IPS-18a (cell line): ENCODE results near the gene TNFRSF19.
"Not testable (repeated sequence)": the region's sequence is repeated elsewhere in the genome, so short reads cannot be mapped to it uniquely, and the experiment has no call there.

ENCODE experiments used
- H3K27ac ChIP-seq: one replicate; pipeline ENCODE4 v1.5.1; 2013; ENCODE audit warnings: low read length
- H3K27me3 ChIP-seq: one replicate; pipeline ENCODE4 v1.6.1; 2013; ENCODE audit warnings: mild to moderate bottlenecking, low read length; ENCODE audit not compliant: control insufficient read depth, insufficient read depth
- H3K36me3 ChIP-seq: one replicate; pipeline ENCODE4 v1.6.1; 2013; ENCODE audit warnings: low read depth, low read length; ENCODE audit not compliant: control insufficient read depth
- H3K4me1 ChIP-seq: one replicate; pipeline ENCODE4 v1.6.1; 2013; ENCODE audit warnings: low read depth, low read length; ENCODE audit not compliant: control insufficient read depth
- H3K4me3 ChIP-seq: one replicate; pipeline ENCODE4 v1.5.1; 2013; ENCODE audit warnings: low read length
- H3K9ac ChIP-seq: one replicate; pipeline ENCODE4 v1.6.1; 2013; ENCODE audit warnings: mild to moderate bottlenecking, low read length, moderate library complexity
- H3K9me3 ChIP-seq: one replicate; pipeline ENCODE4 v1.6.1; 2013; ENCODE audit warnings: low read depth, low read length; ENCODE audit not compliant: control insufficient read depth

The TNFRSF19 gene

GRCh38 chr13:23592596-23592995 is 22.4 kb downstream of the TNFRSF19 start:
- no peak overlapping the region for H3K27ac ChIP-seq
- H3K4me1 ChIP-seq = no peaks in the 10 kb centered on the region
- no peaks in the 10 kb centered on the region for H3K36me3 ChIP-seq
- peaks cover 3% of the 10 kb centered on the region for H3K9me3 ChIP-seq
- no peaks in the 10 kb centered on the region for H3K27me3 ChIP-seq
- H3K4me3 ChIP-seq = no peak overlapping the region
- no peak overlapping the region for H3K9ac ChIP-seq

GRCh38 chr13:23593148-23593547 is 22.9 kb downstream of the TNFRSF19 start:
- no peak overlapping the region for H3K4me3 ChIP-seq
- H3K27ac ChIP-seq = no peak overlapping the region
- no peaks in the 10 kb centered on the region for H3K27me3 ChIP-seq
- H3K9me3 ChIP-seq = peaks cover 3% of the 10 kb centered on the region
- no peaks in the 10 kb centered on the region for H3K4me1 ChIP-seq
- no peak overlapping the region for H3K9ac ChIP-seq
- H3K36me3 ChIP-seq = no peaks in the 10 kb centered on the region

- not testable (repeated sequence) for H3K9ac ChIP-seq, H3K36me3 ChIP-seq, H3K9me3 ChIP-seq, H3K4me3 ChIP-seq, H3K27me3 ChIP-seq, H3K27ac ChIP-seq
- peaks cover 11% of the 10 kb centered on the region for H3K4me1 ChIP-seq
These were observed 24.1 kb downstream of the TNFRSF19 start for GRCh38 chr13:23594290-23594689.

GRCh38 chr13:23598369-23598768 is 28.2 kb downstream of the TNFRSF19 start:
- H3K4me3 ChIP-seq = no peak overlapping the region

GRCh38 chr13:23599083-23599925 is 29.1 kb downstream of the TNFRSF19 start:
- Histone ChIP-seq H3K4me3 (peak overlapping the region; percentile 30), H3K36me3 (no peaks in the 10 kb centered on the region), H3K27me3 (no peaks in the 10 kb centered on the region), H3K27ac (peak overlapping the region; percentile 75), H3K4me1 (peaks cover 29% of the 10 kb centered on the region), H3K9ac (peak overlapping the region; percentile 45), H3K9me3 (peaks cover 4% of the 10 kb centered on the region)

More at GRCh38 chr13:23598369-23598768, 28.2 kb downstream of the TNFRSF19 start:
- Histone ChIP-seq H3K27me3 (no peaks in the 10 kb centered on the region), H3K36me3 (no peaks in the 10 kb centered on the region), H3K4me1 (peaks cover 29% of the 10 kb centered on the region), H3K9ac (no peak overlapping the region), H3K27ac (no peak overlapping the region), H3K9me3 (peaks cover 7% of the 10 kb centered on the region)

GRCh38 chr13:23600100-23600499 is 29.9 kb downstream of the TNFRSF19 start:
- peak overlapping the region; percentile 2 for H3K4me3 ChIP-seq
- H3K27me3 ChIP-seq = no peaks in the 10 kb centered on the region
- H3K4me1 ChIP-seq = peaks cover 29% of the 10 kb centered on the region
- H3K27ac ChIP-seq = peak overlapping the region; percentile 38
- peaks cover 4% of the 10 kb centered on the region for H3K9me3 ChIP-seq
- H3K36me3 ChIP-seq = no peaks in the 10 kb centered on the region
- peak overlapping the region; percentile 33 for H3K9ac ChIP-seq

GRCh38 chr13:23600534-23600933 is 30.3 kb downstream of the TNFRSF19 start:
- Histone ChIP-seq H3K27me3 (no peaks in the 10 kb centered on the region), H3K36me3 (no peaks in the 10 kb centered on the region), H3K4me3 (no peak overlapping the region), H3K9me3 (peaks cover 4% of the 10 kb centered on the region), H3K9ac (no peak overlapping the region), H3K4me1 (peaks cover 29% of the 10 kb centered on the region), H3K27ac (peak overlapping the region; percentile 38)

- Histone ChIP-seq H3K9ac (no peak overlapping the region), H3K4me1 (peaks cover 23% of the 10 kb centered on the region), H3K27me3 (no peaks in the 10 kb centered on the region), H3K4me3 (no peak overlapping the region), H3K9me3 (no peaks in the 10 kb centered on the region), H3K36me3 (no peaks in the 10 kb centered on the region), H3K27ac (no peak overlapping the region)
These were observed 35.6 kb downstream of the TNFRSF19 start for GRCh38 chr13:23605831-23606230.

- H3K4me3 ChIP-seq = no peak overlapping the region
- H3K4me1 ChIP-seq = peaks cover 16% of the 10 kb centered on the region
- no peaks in the 10 kb centered on the region for H3K9me3 ChIP-seq
- no peaks in the 10 kb centered on the region for H3K36me3 ChIP-seq
- no peak overlapping the region for H3K27ac ChIP-seq
- H3K9ac ChIP-seq = no peak overlapping the region
- no peaks in the 10 kb centered on the region for H3K27me3 ChIP-seq
These were observed 37.9 kb downstream of the TNFRSF19 start for GRCh38 chr13:23608138-23608537.

- no peaks in the 10 kb centered on the region for H3K9me3 ChIP-seq
- H3K9ac ChIP-seq = no peak overlapping the region
- no peaks in the 10 kb centered on the region for H3K36me3 ChIP-seq
- no peak overlapping the region for H3K27ac ChIP-seq
- peaks cover 20% of the 10 kb centered on the region for H3K4me1 ChIP-seq
- no peak overlapping the region for H3K4me3 ChIP-seq
- H3K27me3 ChIP-seq = no peaks in the 10 kb centered on the region
These were observed 38.6 kb downstream of the TNFRSF19 start for GRCh38 chr13:23608701-23609413.

- Histone ChIP-seq H3K9ac (no peak overlapping the region), H3K36me3 (no peaks in the 10 kb centered on the region), H3K27me3 (no peaks in the 10 kb centered on the region), H3K27ac (no peak overlapping the region), H3K4me1 (peaks cover 24% of the 10 kb centered on the region), H3K4me3 (no peak overlapping the region), H3K9me3 (no peaks in the 10 kb centered on the region)
These were observed 39.2 kb downstream of the TNFRSF19 start for GRCh38 chr13:23609414-23609760.
